IPS-15b (cell line): Measurements from ENCODE around the gene PAPLN.

Experiments
- H3K27me3 ChIP-seq: one replicate; pipeline ENCODE4 v1.6.1; 2013; ENCODE audit warnings: low read length; ENCODE audit not compliant: control insufficient read depth, insufficient read depth
- H3K36me3 ChIP-seq: one replicate; pipeline ENCODE4 v1.6.1; 2013; ENCODE audit warnings: low read length; ENCODE audit not compliant: control insufficient read depth, insufficient read depth
- H3K4me1 ChIP-seq: one replicate; pipeline ENCODE4 v1.6.1; 2013; ENCODE audit warnings: mild to moderate bottlenecking, low read length; ENCODE audit not compliant: control insufficient read depth, insufficient read depth
- H3K4me3 ChIP-seq: one replicate; pipeline ENCODE4 v1.5.1; 2013; ENCODE audit warnings: low read depth, low read length
- H3K9ac ChIP-seq: one replicate; pipeline ENCODE4 v1.6.1; 2013; ENCODE audit warnings: low read depth, mild to moderate bottlenecking, low read length
- H3K9me3 ChIP-seq: one replicate; pipeline ENCODE4 v1.6.1; 2013; ENCODE audit warnings: mild to moderate bottlenecking, low read length; ENCODE audit not compliant: control insufficient read depth, insufficient read depth

PAPLN gene

GRCh38 chr14:73258845-73259611, 21.7 kb downstream of the PAPLN start:
- H3K36me3 ChIP-seq, result peaks cover 24% of the 10 kb centered on the region
- H3K9ac ChIP-seq, result no peak overlapping the region
- no peaks in the 10 kb centered on the region for H3K4me1 ChIP-seq
- H3K4me3 ChIP-seq, result no peak overlapping the region
- H3K9me3 ChIP-seq, result no peaks in the 10 kb centered on the region
- no peaks in the 10 kb centered on the region for H3K27me3 ChIP-seq

DNA sequence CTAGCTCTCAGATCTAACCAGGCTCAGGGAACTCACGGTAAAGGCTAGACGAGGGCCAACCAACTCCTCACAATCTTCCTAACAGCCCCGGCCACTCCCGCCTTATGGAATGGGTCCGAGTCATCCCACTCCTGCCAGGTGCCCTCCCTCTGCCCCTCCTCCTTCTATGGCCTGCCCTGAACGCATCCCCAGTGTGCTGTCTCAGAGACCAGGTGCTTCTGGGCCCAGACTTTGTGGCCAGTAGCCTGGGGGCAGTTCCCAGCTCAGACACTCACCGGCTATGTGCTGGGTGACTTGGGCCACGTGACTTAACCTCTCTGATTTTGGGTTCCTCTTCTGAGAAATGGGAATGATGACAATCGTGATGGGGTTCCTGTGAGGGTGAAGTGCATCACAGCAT, 22.5 kb downstream of the PAPLN start:
- Histone ChIP-seq H3K27me3 (no peaks in the 10 kb centered on the region), H3K36me3 (peaks cover 29% of the 10 kb centered on the region), H3K9ac (no peak overlapping the region), H3K9me3 (no peaks in the 10 kb centered on the region), H3K4me3 (no peak overlapping the region), H3K4me1 (no peaks in the 10 kb centered on the region)

DNA sequence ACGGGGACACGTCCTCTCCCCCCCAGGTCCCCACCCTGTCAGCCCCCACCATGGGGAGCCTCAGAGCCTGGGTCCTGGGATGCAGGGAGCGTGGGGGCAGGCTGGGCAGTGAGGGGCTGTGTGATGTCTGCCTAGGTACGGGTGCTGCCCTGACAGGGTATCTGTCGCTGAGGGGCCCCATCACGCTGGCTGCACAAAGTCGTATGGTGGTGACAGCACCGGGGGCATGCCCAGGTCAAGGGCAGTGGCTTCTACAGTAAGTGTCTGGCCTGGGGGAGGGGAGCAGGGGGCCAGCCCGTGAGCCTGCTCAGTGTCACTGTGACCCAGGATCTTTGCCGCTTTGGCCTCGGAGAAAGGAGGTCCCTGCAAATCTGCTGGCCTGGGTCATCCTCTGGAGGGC, 23.3 kb downstream of the PAPLN start:
- H3K36me3 ChIP-seq, result peaks cover 27% of the 10 kb centered on the region
- no peaks in the 10 kb centered on the region for H3K9me3 ChIP-seq
- no peak overlapping the region for H3K9ac ChIP-seq
- no peak overlapping the region for H3K4me3 ChIP-seq
- no peaks in the 10 kb centered on the region for H3K27me3 ChIP-seq
- H3K4me1 ChIP-seq, result no peaks in the 10 kb centered on the region

DNA sequence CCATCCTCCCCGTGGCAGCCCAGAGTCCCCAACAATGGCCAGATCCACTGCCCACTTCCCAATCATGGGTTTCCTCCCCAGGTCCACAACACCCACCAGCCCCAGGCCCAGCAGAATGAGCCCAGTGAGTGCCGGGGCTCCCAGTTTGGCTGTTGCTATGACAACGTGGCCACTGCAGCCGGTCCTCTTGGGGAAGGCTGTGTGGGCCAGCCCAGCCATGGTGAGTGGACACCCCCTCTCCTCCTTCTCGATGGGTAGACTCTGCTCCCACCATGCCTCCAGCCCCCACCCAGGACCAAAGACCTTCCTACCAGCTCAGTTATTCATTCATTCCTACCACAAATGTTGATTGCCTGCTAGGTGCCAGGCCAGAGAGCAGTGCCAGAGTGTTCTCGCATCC, 23.8 kb downstream of the PAPLN start:
- H3K9ac ChIP-seq, result no peak overlapping the region
- no peaks in the 10 kb centered on the region for H3K9me3 ChIP-seq
- peaks cover 23% of the 10 kb centered on the region for H3K36me3 ChIP-seq
- no peaks in the 10 kb centered on the region for H3K27me3 ChIP-seq
- no peak overlapping the region for H3K4me3 ChIP-seq
- H3K4me1 ChIP-seq, result no peaks in the 10 kb centered on the region

GRCh38 chr14:73261520-73262426, 24.5 kb downstream of the PAPLN start:
- no peak overlapping the region for H3K4me3 ChIP-seq
- no peak overlapping the region for H3K9ac ChIP-seq
- no peaks in the 10 kb centered on the region for H3K4me1 ChIP-seq
- peaks cover 28% of the 10 kb centered on the region for H3K36me3 ChIP-seq
- H3K27me3 ChIP-seq, result no peaks in the 10 kb centered on the region
- H3K9me3 ChIP-seq, result no peaks in the 10 kb centered on the region

DNA sequence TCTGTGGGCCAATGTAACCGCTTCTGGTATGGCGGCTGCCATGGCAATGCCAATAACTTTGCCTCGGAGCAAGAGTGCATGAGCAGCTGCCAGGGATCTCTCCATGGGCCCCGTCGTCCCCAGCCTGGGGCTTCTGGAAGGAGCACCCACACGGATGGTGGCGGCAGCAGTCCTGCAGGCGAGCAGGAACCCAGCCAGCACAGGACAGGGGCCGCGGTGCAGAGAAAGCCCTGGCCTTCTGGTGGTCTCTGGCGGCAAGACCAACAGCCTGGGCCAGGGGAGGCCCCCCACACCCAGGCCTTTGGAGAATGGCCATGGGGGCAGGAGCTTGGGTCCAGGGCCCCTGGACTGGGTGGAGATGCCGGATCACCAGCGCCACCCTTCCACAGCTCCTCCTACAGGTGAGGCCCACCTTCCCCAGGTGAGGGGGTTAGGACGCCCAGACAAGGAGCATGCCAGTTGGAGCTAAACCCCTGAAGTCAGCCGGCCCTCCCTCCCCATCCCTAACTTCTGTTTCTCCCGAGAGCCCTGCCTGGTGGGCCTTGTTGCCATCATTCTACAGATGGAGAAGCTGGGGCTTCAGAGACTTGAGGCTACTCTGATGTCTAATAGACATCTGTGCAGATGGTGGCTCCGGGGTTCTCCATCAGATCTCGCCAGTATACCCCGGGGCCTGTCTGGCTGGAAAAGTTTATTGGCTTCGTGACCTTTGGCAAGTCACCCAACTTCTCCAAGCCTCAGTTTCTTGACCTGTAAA, 25.3 kb downstream of the PAPLN start:
- H3K9ac ChIP-seq, result no peak overlapping the region
- H3K4me1 ChIP-seq, result no peaks in the 10 kb centered on the region
- H3K4me3 ChIP-seq, result no peak overlapping the region
- peaks cover 28% of the 10 kb centered on the region for H3K36me3 ChIP-seq
- H3K9me3 ChIP-seq, result no peaks in the 10 kb centered on the region
- H3K27me3 ChIP-seq, result no peaks in the 10 kb centered on the region

DNA sequence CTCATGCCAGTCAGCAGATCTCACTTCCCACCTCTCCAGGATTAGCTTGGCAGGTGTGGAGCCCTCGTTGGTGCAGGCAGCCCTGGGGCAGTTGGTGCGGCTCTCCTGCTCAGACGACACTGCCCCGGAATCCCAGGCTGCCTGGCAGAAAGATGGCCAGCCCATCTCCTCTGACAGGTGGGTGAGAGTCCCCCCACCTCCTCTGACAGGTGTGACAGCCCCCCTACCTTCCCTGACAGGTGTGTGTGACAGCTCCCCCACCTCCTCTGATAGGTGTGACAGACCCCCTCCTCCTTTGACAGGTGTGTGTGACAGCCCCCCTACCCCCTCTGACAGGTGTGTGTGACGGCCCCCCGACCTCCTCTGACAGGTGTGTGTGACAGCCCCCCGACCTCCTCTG, 26.3 kb downstream of the PAPLN start:
- no peak overlapping the region for H3K4me3 ChIP-seq
- no peaks in the 10 kb centered on the region for H3K9me3 ChIP-seq
- no peaks in the 10 kb centered on the region for H3K27me3 ChIP-seq
- no peaks in the 10 kb centered on the region for H3K4me1 ChIP-seq
- no peak overlapping the region for H3K9ac ChIP-seq
- H3K36me3 ChIP-seq, result peaks cover 32% of the 10 kb centered on the region

DNA sequence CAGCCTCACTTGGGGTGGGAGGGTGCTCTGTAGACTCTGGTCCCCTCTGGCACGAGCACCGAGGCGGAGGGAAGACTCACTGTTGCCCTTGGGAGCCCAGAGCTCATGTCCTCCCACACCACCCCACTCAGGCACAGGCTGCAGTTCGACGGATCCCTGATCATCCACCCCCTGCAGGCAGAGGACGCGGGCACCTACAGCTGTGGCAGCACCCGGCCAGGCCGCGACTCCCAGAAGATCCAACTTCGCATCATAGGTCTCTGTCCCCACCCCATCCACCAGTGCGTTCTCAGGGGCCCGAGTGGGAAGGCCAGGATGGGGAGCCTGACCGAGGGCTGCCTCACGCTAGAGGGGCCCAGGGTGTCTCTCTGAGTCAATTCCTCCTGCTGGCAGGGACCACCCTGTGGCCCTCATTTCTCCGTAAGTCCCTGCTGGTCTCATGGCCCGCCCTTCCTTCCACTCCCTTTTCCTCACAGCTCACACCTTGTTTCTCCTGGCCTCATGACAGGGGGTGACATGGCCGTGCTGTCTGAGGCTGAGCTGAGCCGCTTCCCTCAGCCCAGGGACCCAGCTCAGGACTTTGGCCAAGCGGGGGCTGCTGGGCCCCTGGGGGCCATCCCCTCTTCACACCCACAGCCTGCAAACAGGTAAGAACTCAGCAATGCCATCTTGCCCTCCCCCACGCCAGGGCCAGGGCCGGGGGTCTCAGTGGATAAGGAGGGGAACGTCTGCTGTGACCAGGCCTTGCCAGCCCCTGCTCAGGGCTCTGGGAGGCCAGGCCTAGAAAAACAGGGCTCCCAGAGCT, 27.0 kb downstream of the PAPLN start:
- Histone ChIP-seq H3K9ac (no peak overlapping the region), H3K4me3 (no peak overlapping the region), H3K4me1 (no peaks in the 10 kb centered on the region), H3K36me3 (peaks cover 28% of the 10 kb centered on the region), H3K27me3 (no peaks in the 10 kb centered on the region), H3K9me3 (no peaks in the 10 kb centered on the region)

- H3K9ac ChIP-seq, result no peak overlapping the region
- H3K27me3 ChIP-seq, result no peaks in the 10 kb centered on the region
- H3K4me1 ChIP-seq, result no peaks in the 10 kb centered on the region
- peaks cover 27% of the 10 kb centered on the region for H3K36me3 ChIP-seq
- no peaks in the 10 kb centered on the region for H3K9me3 ChIP-seq
- H3K4me3 ChIP-seq, result no peak overlapping the region
Observed at GRCh38 chr14:73264885-73265720, 27.8 kb downstream of the PAPLN start.

GRCh38 chr14:73265721-73266046, 28.4 kb downstream of the PAPLN start:
- no peak overlapping the region for H3K4me3 ChIP-seq
- peaks cover 27% of the 10 kb centered on the region for H3K36me3 ChIP-seq
- no peaks in the 10 kb centered on the region for H3K27me3 ChIP-seq
- H3K4me1 ChIP-seq, result peaks cover 2% of the 10 kb centered on the region
- no peak overlapping the region for H3K9ac ChIP-seq
- no peaks in the 10 kb centered on the region for H3K9me3 ChIP-seq
